ENCODE data around the gene PTPRD. TPM values are rescaled to one million over a fixed set of nuclear protein-coding genes. Genes with fewer than 3 reads are reported as not detected.

Gene PTPRD
- total and polyA plus RNA-seq, 2 of the 4 experiments (the other 2 are of a cell fraction), result 0.07 to 0.18 TPM

- H3K4me1 ChIP-seq (ENCODE audit: control insufficient read depth, insufficient read depth, low read length), result no peaks in the 10 kb centered on the region
- H4K5ac ChIP-seq (ENCODE audit: low read depth, low read length), result no peak overlapping the region
- dilution Hi-C loops (cut with HindIII; ENCODE audit: low sequenced_read_pairs, unreplicated experiment), result no loop called here
- in situ Hi-C loops (cut with MboI; ENCODE audit: low sequenced_read_pairs), result no loop called here
- H2AK5ac ChIP-seq (ENCODE audit: low read depth, low read length), result no peak overlapping the region
- H3K23ac ChIP-seq (ENCODE audit: low read depth, low read length), result no peak overlapping the region
- H3K27ac ChIP-seq (ENCODE audit: insufficient read depth, low read length), result no peak overlapping the region
- no peak overlapping the region for H3K4me2 ChIP-seq (ENCODE audit: low read depth, low read length)
- no peak overlapping the region for H3K14ac ChIP-seq (replicated peaks; ENCODE audit: low read depth, low read length)
- DNase-seq (no peak), ATAC-seq (ENCODE audit: low read depth) (no peak)
- no peak overlapping the region for H4K91ac ChIP-seq (ENCODE audit: insufficient read depth, low read depth, low read length)
- no peaks in the 10 kb centered on the region for H3K36me3 ChIP-seq (ENCODE audit: control insufficient read depth, insufficient read depth, low read length)
- CTCF ChIA-PET, result no interaction called here
- H3K9ac ChIP-seq (ENCODE audit: low read depth, low read length), result no peak overlapping the region
- H2AK9ac ChIP-seq (replicated peaks; ENCODE audit: low read depth, low read length, poor library complexity), result no peak overlapping the region
- no peaks in the 10 kb centered on the region for H4K20me1 ChIP-seq (ENCODE audit: insufficient read depth, low read length)
- H2BK20ac ChIP-seq (ENCODE audit: low read depth, low read length), result no peak overlapping the region
- H2AFZ ChIP-seq (replicated peaks; ENCODE audit: low read length, poor library complexity), result no peak overlapping the region
- H2BK120ac ChIP-seq (ENCODE audit: low read depth, low read length), result no peak overlapping the region
- H2BK5ac ChIP-seq (ENCODE audit: low read depth, low read length, poor library complexity, severe bottlenecking), result no peak overlapping the region
- BruUV-seq (replicated peaks), result no TSS peak
- POLR2A ChIA-PET (ENCODE audit: unreplicated experiment), result no interaction called here
- no peak overlapping the region for H2BK15ac ChIP-seq (ENCODE audit: low read depth, low read length)
- H3K18ac ChIP-seq (ENCODE audit: low read depth, low read length), result no peak overlapping the region
- intact Hi-C loops (cut with micrococcal nuclease), result no loop called here
- H4K8ac ChIP-seq (ENCODE audit: low read depth in 2 of 2, low read length in 2 of 2), result no peak overlapping the region
- no peak overlapping the region for H3K56ac ChIP-seq (ENCODE audit: extremely low read depth, insufficient read depth, low read length)
- no peaks in the 10 kb centered on the region for H3K9me1 ChIP-seq (ENCODE audit: insufficient read depth, low read length)
- TF ChIP-seq RAD21 (IDR thresholded peaks at IDR 0.05; ENCODE audit: low read length) (no peak), MAZ (IDR thresholded peaks at IDR 0.05; ENCODE audit: borderline replicate concordance, low read depth, low read length) (no peak), ELK1 (IDR thresholded peaks at IDR 0.05; ENCODE audit: borderline replicate concordance, low read depth, low read length) (no peak)
- no CpG with 5 or more reads among the region's 4 CpGs for WGBS, 2 experiments (ENCODE audit: extremely low coverage in 2 of 2, insufficient read length in 1 of 2)
- no peak overlapping the region for H3K4me3 ChIP-seq (ENCODE audit: insufficient read depth, low read depth, low read length)
- H3K79me1 ChIP-seq (ENCODE audit: low read depth in 1 of 2, low read length in 2 of 2), result no peaks in the 10 kb centered on the region
- no peak overlapping the region for H3K4ac ChIP-seq (ENCODE audit: low read depth, low read length)
- peaks cover 4% of the 10 kb centered on the region for H3K9me3 ChIP-seq (ENCODE audit: control insufficient read depth, insufficient read depth, low read length)
- no peaks in the 10 kb centered on the region for H3K27me3 ChIP-seq (ENCODE audit: control insufficient read depth, insufficient read depth, low read length)
Measured at GRCh38 chr9:8492679-8493078, 2120.1 kb downstream of the PTPRD start.
